Measurements from ENCODE around the gene TMEM40.

Gene TMEM40

GRCh38 chr3:12774619-12775018 is 15.6 kb upstream of the TMEM40 start:
- TF ChIP-seq, protein P1, sequence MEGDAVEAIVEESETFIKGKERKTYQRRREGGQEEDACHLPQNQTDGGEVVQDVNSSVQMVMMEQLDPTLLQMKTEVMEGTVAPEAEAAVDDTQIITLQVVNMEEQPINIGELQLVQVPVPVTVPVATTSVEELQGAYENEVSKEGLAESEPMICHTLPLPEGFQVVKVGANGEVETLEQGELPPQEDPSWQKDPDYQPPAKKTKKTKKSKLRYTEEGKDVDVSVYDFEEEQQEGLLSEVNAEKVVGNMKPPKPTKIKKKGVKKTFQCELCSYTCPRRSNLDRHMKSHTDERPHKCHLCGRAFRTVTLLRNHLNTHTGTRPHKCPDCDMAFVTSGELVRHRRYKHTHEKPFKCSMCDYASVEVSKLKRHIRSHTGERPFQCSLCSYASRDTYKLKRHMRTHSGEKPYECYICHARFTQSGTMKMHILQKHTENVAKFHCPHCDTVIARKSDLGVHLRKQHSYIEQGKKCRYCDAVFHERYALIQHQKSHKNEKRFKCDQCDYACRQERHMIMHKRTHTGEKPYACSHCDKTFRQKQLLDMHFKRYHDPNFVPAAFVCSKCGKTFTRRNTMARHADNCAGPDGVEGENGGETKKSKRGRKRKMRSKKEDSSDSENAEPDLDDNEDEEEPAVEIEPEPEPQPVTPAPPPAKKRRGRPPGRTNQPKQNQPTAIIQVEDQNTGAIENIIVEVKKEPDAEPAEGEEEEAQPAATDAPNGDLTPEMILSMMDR (IDR thresholded peaks at IDR 0.05; ENCODE audit: low read depth, low read length), result no peak
- DNase-seq (ENCODE audit: low read depth in 2 of 2), result no peak
- H3K4me3 ChIP-seq (replicated peaks in 1 of 2; ENCODE audit: low read depth in 2 of 2, low read length in 2 of 2), result no peak overlapping the region

GRCh38 chr3:12773710-12774086 is 14.6 kb upstream of the TMEM40 start:
- TF ChIP-seq, protein P1 (IDR thresholded peaks at IDR 0.05; ENCODE audit: low read depth, low read length), result no peak
- no peak for DNase-seq (ENCODE audit: low read depth in 2 of 2)
- H3K4me3 ChIP-seq (replicated peaks in 1 of 2; ENCODE audit: low read depth in 2 of 2, low read length in 2 of 2), result no peak overlapping the region

- DNase-seq (ENCODE audit: low read depth in 2 of 2), result no peak
- no peak overlapping the region for H3K4me3 ChIP-seq (replicated peaks in 1 of 2; ENCODE audit: low read depth in 2 of 2, low read length in 2 of 2)
- TF ChIP-seq, protein P1 (IDR thresholded peaks at IDR 0.05; ENCODE audit: low read depth, low read length), result no peak
Measured at GRCh38 chr3:12773030-12773709, 14.1 kb upstream of the TMEM40 start.

DNA sequence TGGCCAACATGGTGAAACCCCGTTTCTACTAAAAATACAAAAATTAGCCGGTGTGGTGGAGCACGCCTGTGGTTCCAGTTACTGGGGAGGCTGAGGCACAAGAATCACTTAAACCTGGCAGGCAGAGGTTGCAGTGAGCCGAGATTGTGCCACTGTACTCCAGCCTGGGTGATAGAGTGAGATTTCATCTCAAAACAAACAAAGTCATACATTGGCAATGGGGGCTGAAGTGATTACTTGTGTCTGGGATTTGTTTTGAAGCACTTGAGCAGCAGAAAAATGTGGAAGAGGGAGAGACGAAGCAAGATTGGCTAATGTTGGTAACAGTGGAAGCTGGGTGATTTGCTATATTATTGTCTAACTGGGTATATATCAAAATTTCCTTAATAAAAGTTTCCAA is 13.4 kb upstream of the TMEM40 start:
- DNase-seq (ENCODE audit: low read depth in 2 of 2), result no peak
- TF ChIP-seq, protein P1 (IDR thresholded peaks at IDR 0.05; ENCODE audit: low read depth, low read length), result no peak
- no peak overlapping the region for H3K4me3 ChIP-seq (replicated peaks in 1 of 2; ENCODE audit: low read depth in 2 of 2, low read length in 2 of 2)

DNA sequence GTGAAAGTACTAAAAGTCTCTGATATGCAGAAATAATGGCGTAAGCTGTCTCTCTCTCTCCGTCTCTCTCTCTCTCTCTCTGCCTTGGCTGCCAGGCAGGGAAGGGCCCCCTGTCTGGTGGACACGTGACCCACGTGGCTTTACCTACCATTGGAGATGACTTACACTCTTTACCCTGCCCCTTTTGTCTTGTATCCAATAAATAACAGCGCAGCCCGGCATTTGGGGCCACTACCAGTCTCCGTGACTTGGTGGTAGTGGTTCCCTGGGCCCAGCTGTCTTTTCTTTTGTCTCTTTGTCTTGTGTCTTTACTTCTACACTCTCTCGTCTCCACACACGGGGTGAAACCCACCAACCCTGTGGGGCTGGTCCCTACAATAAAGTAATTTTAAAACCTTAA is 12.2 kb upstream of the TMEM40 start:
- no peak for DNase-seq (ENCODE audit: low read depth in 2 of 2)
- H3K4me3 ChIP-seq (replicated peaks in 1 of 2; ENCODE audit: low read depth in 2 of 2, low read length in 2 of 2), result no peak overlapping the region
- TF ChIP-seq, protein P1 (IDR thresholded peaks at IDR 0.05; ENCODE audit: low read depth, low read length), result no peak

- DNase-seq (ENCODE audit: low read depth in 2 of 2), result no peak
- TF ChIP-seq, protein P1 (IDR thresholded peaks at IDR 0.05; ENCODE audit: low read depth, low read length), result no peak
- H3K4me3 ChIP-seq (replicated peaks in 1 of 2; ENCODE audit: low read depth in 2 of 2, low read length in 2 of 2), result no peak overlapping the region
Measured at GRCh38 chr3:12769761-12770160, 10.7 kb upstream of the TMEM40 start.
